Measurements from ENCODE around the gene CSF1. TPM values are rescaled to one million over a fixed set of nuclear protein-coding genes. Genes with fewer than 3 reads are reported as not detected.

Gene CSF1
- total and polyA plus RNA-seq, 12 donors: 3.8 to 295 (median 88.5) TPM

DNA sequence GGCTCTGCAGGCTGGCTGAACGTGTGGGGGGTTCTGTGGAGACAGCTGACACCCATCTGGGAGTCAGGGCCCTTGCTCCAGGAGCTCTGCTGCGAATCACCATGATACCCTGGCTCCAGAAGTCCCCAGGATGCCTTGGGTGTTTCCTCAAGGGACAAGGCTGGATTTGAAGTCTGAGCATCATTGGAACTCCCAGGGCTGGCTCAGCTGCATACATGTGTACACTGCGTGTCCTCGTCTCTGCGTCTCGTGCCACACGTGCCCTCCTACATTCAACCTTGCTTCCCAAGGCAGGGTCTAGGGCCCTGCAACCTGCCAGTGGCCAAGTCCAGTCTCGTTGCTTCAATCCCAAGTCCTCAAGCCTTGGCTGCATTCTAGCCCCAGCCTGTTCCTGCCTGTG lies 11.7 kb downstream of the CSF1 start:
- 80 to 87% (median 81%) methylated on average over 6 to 8 of the region's 8 CpGs for WGBS, 4 donors
- no peaks in the 10 kb centered on the region for H3K27me3 ChIP-seq

DNA sequence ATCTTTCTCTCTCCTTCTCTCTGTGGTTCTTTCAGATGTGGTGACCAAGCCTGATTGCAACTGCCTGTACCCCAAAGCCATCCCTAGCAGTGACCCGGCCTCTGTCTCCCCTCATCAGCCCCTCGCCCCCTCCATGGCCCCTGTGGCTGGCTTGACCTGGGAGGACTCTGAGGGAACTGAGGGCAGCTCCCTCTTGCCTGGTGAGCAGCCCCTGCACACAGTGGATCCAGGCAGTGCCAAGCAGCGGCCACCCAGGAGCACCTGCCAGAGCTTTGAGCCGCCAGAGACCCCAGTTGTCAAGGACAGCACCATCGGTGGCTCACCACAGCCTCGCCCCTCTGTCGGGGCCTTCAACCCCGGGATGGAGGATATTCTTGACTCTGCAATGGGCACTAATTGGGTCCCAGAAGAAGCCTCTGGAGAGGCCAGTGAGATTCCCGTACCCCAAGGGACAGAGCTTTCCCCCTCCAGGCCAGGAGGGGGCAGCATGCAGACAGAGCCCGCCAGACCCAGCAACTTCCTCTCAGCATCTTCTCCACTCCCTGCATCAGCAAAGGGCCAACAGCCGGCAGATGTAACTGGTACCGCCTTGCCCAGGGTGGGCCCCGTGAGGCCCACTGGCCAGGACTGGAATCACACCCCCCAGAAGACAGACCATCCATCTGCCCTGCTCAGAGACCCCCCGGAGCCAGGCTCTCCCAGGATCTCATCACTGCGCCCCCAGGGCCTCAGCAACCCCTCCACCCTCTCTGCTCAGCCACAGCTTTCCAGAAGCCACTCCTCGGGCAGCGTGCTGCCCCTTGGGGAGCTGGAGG lies 12.7 kb downstream of the CSF1 start:
- peak overlapping the region in 2 of 5 donors; percentile 4 to 44 for H3K27ac ChIP-seq
- no peaks in the 10 kb centered on the region for H3K9me3 ChIP-seq (replicated peaks in 1 of 3)
- peaks cover 0 to 95% of the 10 kb centered on the region in 2 donors for H3K36me3 ChIP-seq (replicated peaks in 1 of 2)
- peak in 1 of 7 donors; percentile 52 for DNase-seq
- peaks cover 0 to 23% of the 10 kb centered on the region in 2 donors for H3K4me1 ChIP-seq (replicated peaks in 1 of 2)
- intact Hi-C loops (cut with DNase I): no loop called here
- TF ChIP-seq, protein P1, sequence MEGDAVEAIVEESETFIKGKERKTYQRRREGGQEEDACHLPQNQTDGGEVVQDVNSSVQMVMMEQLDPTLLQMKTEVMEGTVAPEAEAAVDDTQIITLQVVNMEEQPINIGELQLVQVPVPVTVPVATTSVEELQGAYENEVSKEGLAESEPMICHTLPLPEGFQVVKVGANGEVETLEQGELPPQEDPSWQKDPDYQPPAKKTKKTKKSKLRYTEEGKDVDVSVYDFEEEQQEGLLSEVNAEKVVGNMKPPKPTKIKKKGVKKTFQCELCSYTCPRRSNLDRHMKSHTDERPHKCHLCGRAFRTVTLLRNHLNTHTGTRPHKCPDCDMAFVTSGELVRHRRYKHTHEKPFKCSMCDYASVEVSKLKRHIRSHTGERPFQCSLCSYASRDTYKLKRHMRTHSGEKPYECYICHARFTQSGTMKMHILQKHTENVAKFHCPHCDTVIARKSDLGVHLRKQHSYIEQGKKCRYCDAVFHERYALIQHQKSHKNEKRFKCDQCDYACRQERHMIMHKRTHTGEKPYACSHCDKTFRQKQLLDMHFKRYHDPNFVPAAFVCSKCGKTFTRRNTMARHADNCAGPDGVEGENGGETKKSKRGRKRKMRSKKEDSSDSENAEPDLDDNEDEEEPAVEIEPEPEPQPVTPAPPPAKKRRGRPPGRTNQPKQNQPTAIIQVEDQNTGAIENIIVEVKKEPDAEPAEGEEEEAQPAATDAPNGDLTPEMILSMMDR (IDR thresholded peaks at IDR 0.05): peak in 4 of 6 experiments; percentile 31 to 41 (median 38)
- TF ChIP-seq POLR2A (IDR thresholded peaks at IDR 0.05): no peak
- no peaks in the 10 kb centered on the region for H3K27me3 ChIP-seq
- 81 to 84% (median 84%) methylated on average over 7 to 17 of the region's 17 CpGs for WGBS, 4 donors
- no peak overlapping the region for H3K4me3 ChIP-seq

More for the DNA sequence above, 11.7 kb downstream of the CSF1 start:
- no peak for DNase-seq
- no peak for TF ChIP-seq POLR2A (IDR thresholded peaks at IDR 0.05)
- TF ChIP-seq, protein P1 (IDR thresholded peaks at IDR 0.05): no peak
- H3K27ac ChIP-seq: no peak overlapping the region
- H3K4me3 ChIP-seq: no peak overlapping the region
- H3K9me3 ChIP-seq (replicated peaks in 1 of 3): no peaks in the 10 kb centered on the region
- peaks cover 0 to 100% of the 10 kb centered on the region in 2 donors for H3K36me3 ChIP-seq (replicated peaks in 1 of 2)
- H3K4me1 ChIP-seq (replicated peaks in 1 of 2): peaks cover 5 to 13% of the 10 kb centered on the region in 2 donors
- intact Hi-C loops (cut with DNase I): no loop called here

DNA sequence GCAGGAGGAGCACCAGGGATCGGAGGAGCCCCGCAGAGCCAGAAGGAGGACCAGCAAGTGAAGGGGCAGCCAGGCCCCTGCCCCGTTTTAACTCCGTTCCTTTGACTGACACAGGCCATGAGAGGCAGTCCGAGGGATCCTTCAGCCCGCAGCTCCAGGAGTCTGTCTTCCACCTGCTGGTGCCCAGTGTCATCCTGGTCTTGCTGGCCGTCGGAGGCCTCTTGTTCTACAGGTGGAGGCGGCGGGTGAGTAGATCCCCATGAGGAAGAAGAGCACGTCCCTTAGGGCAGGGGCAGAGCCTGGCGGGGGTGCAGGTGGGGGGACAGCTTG lies 13.3 kb downstream of the CSF1 start:
- intact Hi-C loops (cut with DNase I): no loop called here
- WGBS, 4 donors: 86 to 89% (median 87%) methylated on average over 4 to 12 of the region's 12 CpGs
- peak overlapping the region in 2 of 5 donors; percentile 4 to 44 for H3K27ac ChIP-seq

DNA sequence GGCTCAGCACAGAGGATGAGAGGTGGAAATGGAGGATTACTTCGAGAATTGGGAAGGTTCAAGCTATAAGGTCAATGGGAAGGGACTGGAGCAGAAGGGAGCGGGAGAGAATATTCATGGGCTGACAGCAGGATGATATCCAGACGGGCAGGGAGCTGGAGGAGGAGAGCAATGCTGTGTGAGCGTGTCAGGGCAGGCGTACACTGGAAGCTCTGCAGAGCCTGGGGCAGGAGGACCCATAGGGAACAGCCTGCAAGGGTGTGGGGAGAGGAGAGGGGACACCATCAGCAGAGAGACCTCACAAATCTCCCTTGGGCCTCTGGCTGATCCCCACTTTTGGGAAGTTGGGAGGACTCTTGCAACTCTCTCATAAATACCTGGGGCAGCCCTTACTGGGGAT lies 13.7 kb downstream of the CSF1 start:
- intact Hi-C loops (cut with DNase I): no loop called here
- no peak for TF ChIP-seq POLR2A (IDR thresholded peaks at IDR 0.05)
- TF ChIP-seq, protein P1 (IDR thresholded peaks at IDR 0.05): no peak
- Histone ChIP-seq H3K4me1 (replicated peaks in 1 of 2) (peaks cover 0 to 33% of the 10 kb centered on the region in 2 donors), H3K36me3 (replicated peaks in 1 of 2) (peaks cover 0 to 95% of the 10 kb centered on the region in 2 donors), H3K9me3 (replicated peaks in 1 of 3) (no peaks in the 10 kb centered on the region), H3K4me3 (no peak overlapping the region), H3K27ac (peak overlapping the region in 2 of 5 donors; percentile 4 to 44), H3K27me3 (no peaks in the 10 kb centered on the region)
- 72 to 86% (median 76%) methylated on average over 5 of the region's 5 CpGs for WGBS, 4 donors
- DNase-seq: peak in 1 of 7 donors; percentile 44

More for the DNA sequence above, 13.3 kb downstream of the CSF1 start:
- no peaks in the 10 kb centered on the region for H3K9me3 ChIP-seq (replicated peaks in 1 of 3)
- H3K27me3 ChIP-seq: no peaks in the 10 kb centered on the region
- peak in 1 of 7 donors; percentile 40 for DNase-seq
- H3K4me1 ChIP-seq (replicated peaks in 1 of 2): peaks cover 0 to 29% of the 10 kb centered on the region in 2 donors
- no peak overlapping the region for H3K4me3 ChIP-seq
- TF ChIP-seq POLR2A (IDR thresholded peaks at IDR 0.05): no peak
- TF ChIP-seq, protein P1 (IDR thresholded peaks at IDR 0.05): no peak
- peaks cover 0 to 95% of the 10 kb centered on the region in 2 donors for H3K36me3 ChIP-seq (replicated peaks in 1 of 2)
